Activated CD4-positive, alpha-beta T cell treated with anti-CD3 and anti-CD28 coated beads, Interleukin-2, amount 50 U/mL, for 24 hours (primary cell): ENCODE data around the gene NUBP2.

ENCODE experiments used
- DNase-seq, 2 donors: peaks; one replicate each; pipeline ENCODE4 v3.0.0-alpha.2; 2020; ENCODE audit warnings: low read depth in 1 of 2, low spot score in 1 of 2

The NUBP2 gene

GRCh38 chr16:1771864-1772361 is 10.8 kb upstream of the NUBP2 start:
- DNase-seq, result no peak

GRCh38 chr16:1772362-1772907 is 10.3 kb upstream of the NUBP2 start, which contains the start of gene EME2:
Gene EME2, plus strand, starts transcription at chr16:1772810. Its CDS starts 418 bp downstream, at chr16:1773228.
- DNase-seq, result no peak

GRCh38 chr16:1772908-1773702 is 9.7 kb upstream of the NUBP2 start, which contains the start of gene MRPS34:
Gene MRPS34, minus strand, starts transcription at chr16:1773134. Its CDS starts 15 bp downstream, at chr16:1773119.
- DNase-seq, result peak; percentile 74 to 78

GRCh38 chr16:1773703-1774447 is 8.9 kb upstream of the NUBP2 start:
- no peak for DNase-seq

- no peak for DNase-seq
These were observed 8.3 kb upstream of the NUBP2 start for GRCh38 chr16:1774448-1774780.

- DNase-seq, result no peak
These were observed 7.5 kb upstream of the NUBP2 start for GRCh38 chr16:1775006-1775845.

GRCh38 chr16:1775846-1776671 is 6.7 kb upstream of the NUBP2 start:
- no peak for DNase-seq

- no peak for DNase-seq
These were observed 6.1 kb upstream of the NUBP2 start for GRCh38 chr16:1776672-1776955.

GRCh38 chr16:1776991-1777374 is 5.8 kb upstream of the NUBP2 start:
- no peak for DNase-seq

- no peak for DNase-seq
These were observed 5.2 kb upstream of the NUBP2 start for GRCh38 chr16:1777375-1778199.

- DNase-seq, result no peak
These were observed 4.3 kb upstream of the NUBP2 start for GRCh38 chr16:1778200-1779179.

GRCh38 chr16:1779234-1779701 is 3.5 kb upstream of the NUBP2 start:
- DNase-seq, result no peak

GRCh38 chr16:1779741-1780676 is 2.8 kb upstream of the NUBP2 start:
- no peak for DNase-seq

GRCh38 chr16:1780677-1781072 is 2.1 kb upstream of the NUBP2 start:
- no peak for DNase-seq

- no peak for DNase-seq
These were observed 1.5 kb upstream of the NUBP2 start for GRCh38 chr16:1781254-1781653.

GRCh38 chr16:1781758-1782407 is 877 bp upstream of the NUBP2 start:
- DNase-seq, result no peak
